Measurements from ENCODE around the gene GPR33. TPM values are rescaled to one million over a fixed set of nuclear protein-coding genes. Genes with fewer than 3 reads are reported as not detected.

GPR33 gene
- total RNA-seq, 1 experiment from 2014 or later = not detected

DNA sequence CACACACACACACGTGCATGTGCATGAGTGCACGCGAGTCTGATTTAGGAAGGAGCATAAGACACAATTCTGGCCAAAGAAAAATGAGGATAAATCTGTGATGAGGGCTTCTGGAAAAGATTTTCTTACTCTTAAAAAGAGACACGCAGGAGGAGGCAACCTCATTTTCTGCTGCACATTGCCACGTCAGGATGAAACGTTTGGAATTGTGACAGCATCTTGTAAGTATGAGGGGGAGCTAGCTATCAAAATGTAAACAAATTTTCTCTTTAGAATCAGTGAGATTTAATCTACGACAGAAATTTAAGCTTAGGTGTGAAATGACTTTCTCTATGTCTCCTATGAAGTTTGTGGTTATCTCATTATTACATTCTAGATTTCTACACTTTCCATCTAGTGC lies 42.3 kb upstream of the GPR33 start:
- H3K23me2 ChIP-seq (ENCODE audit: insufficient read length, low read depth, low read length, poor library complexity, severe bottlenecking) = no peaks in the 10 kb centered on the region
- Mint-ChIP-seq H3K9me3 (no peaks in the 10 kb centered on the region), H3K4me1 (no peaks in the 10 kb centered on the region), H3K27me3 (ENCODE audit: low read depth) (no peaks in the 10 kb centered on the region), H3K27ac (no peak overlapping the region), H3K36me3 (ENCODE audit: insufficient read depth in 1 of 3, low read depth in 3 of 3) (no peaks in the 10 kb centered on the region; a peak in 1 of 7 replicates), H3K4me3 (no peak overlapping the region)
- no peak overlapping the region for H3T11ph ChIP-seq (ENCODE audit: low read length)
- H2BK120ac ChIP-seq (ENCODE audit: low read depth, low read length, poor library complexity, severe bottlenecking) = no peak overlapping the region
- no peaks in the 10 kb centered on the region for H3K4me1 ChIP-seq (ENCODE audit: insufficient read depth, low read length)
- H3K14ac ChIP-seq (ENCODE audit: insufficient read depth, low read length) = no peak overlapping the region
- no peak overlapping the region for H3K9ac ChIP-seq (ENCODE audit: extremely low read depth, insufficient read length, low read length)
- H4K91ac ChIP-seq (ENCODE audit: insufficient read length, low read depth, low read length) = no peak overlapping the region
- H4K20me1 ChIP-seq (ENCODE audit: control insufficient read depth, insufficient read depth, insufficient read length) = no peaks in the 10 kb centered on the region
- no peak overlapping the region for H3K23ac ChIP-seq (ENCODE audit: insufficient read length, low read depth, low read length)
- WGBS (ENCODE audit: extremely low coverage, insufficient read length, low lambda C conversion rate) = no CpG with 5 or more reads among the region's 7 CpGs
- TF ChIP-seq, protein P1, sequence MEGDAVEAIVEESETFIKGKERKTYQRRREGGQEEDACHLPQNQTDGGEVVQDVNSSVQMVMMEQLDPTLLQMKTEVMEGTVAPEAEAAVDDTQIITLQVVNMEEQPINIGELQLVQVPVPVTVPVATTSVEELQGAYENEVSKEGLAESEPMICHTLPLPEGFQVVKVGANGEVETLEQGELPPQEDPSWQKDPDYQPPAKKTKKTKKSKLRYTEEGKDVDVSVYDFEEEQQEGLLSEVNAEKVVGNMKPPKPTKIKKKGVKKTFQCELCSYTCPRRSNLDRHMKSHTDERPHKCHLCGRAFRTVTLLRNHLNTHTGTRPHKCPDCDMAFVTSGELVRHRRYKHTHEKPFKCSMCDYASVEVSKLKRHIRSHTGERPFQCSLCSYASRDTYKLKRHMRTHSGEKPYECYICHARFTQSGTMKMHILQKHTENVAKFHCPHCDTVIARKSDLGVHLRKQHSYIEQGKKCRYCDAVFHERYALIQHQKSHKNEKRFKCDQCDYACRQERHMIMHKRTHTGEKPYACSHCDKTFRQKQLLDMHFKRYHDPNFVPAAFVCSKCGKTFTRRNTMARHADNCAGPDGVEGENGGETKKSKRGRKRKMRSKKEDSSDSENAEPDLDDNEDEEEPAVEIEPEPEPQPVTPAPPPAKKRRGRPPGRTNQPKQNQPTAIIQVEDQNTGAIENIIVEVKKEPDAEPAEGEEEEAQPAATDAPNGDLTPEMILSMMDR (conservative IDR thresholded peaks at IDR 0.05) = no peak
- H2AFZ ChIP-seq (ENCODE audit: low read length) = no peak overlapping the region
- H3K4ac ChIP-seq (ENCODE audit: low read depth, low read length) = no peak overlapping the region
- no peak overlapping the region for H2BK20ac ChIP-seq (ENCODE audit: low read depth, low read length, poor library complexity, severe bottlenecking)
- no peak overlapping the region for H4K8ac ChIP-seq (replicated peaks; ENCODE audit: insufficient read length, low read depth, low read length)
- no peaks in the 10 kb centered on the region for H3K27me3 ChIP-seq (ENCODE audit: insufficient read depth, low read length)
- no peaks in the 10 kb centered on the region for H3K9me3 ChIP-seq (ENCODE audit: control insufficient read depth, low read depth, low read length)
- no peak overlapping the region for H4K5ac ChIP-seq (ENCODE audit: insufficient read length, low read depth, low read length)
- H2BK15ac ChIP-seq (ENCODE audit: low read depth, low read length) = no peak overlapping the region
- H3K79me1 ChIP-seq (ENCODE audit: insufficient read depth, low read depth, low read length, poor library complexity, severe bottlenecking) = no peaks in the 10 kb centered on the region
- H2AK5ac ChIP-seq (ENCODE audit: insufficient read length, low read length) = no peak overlapping the region
- H3K4me2 ChIP-seq (ENCODE audit: insufficient read depth, insufficient read length, low read length) = no peak overlapping the region
- H3K79me2 ChIP-seq (ENCODE audit: insufficient read depth, low read length) = no peaks in the 10 kb centered on the region
- no peak overlapping the region for H2BK12ac ChIP-seq (ENCODE audit: insufficient read length, low read depth, low read length)
- no peak for DNase-seq
- no peak overlapping the region for H3K18ac ChIP-seq (ENCODE audit: insufficient read length, low read depth, low read length)
- no peak overlapping the region for H3K56ac ChIP-seq (ENCODE audit: insufficient read length, low read depth, low read length)
- H3K27ac ChIP-seq (ENCODE audit: insufficient read length, low read depth, low read length) = no peak overlapping the region
- no peak overlapping the region for H2BK5ac ChIP-seq (ENCODE audit: insufficient read length, low read length)
